Raji (cell line): ENCODE results near the gene RAP1GAP.

Experiments
- POLR2A ChIP-seq: IDR thresholded peaks from 2 replicates; pipeline ENCODE4 v1.6.1; 2011; ENCODE audit warnings: low read depth, low read length, control low read depth; ENCODE audit not compliant: insufficient read depth

The RAP1GAP gene

DNA sequence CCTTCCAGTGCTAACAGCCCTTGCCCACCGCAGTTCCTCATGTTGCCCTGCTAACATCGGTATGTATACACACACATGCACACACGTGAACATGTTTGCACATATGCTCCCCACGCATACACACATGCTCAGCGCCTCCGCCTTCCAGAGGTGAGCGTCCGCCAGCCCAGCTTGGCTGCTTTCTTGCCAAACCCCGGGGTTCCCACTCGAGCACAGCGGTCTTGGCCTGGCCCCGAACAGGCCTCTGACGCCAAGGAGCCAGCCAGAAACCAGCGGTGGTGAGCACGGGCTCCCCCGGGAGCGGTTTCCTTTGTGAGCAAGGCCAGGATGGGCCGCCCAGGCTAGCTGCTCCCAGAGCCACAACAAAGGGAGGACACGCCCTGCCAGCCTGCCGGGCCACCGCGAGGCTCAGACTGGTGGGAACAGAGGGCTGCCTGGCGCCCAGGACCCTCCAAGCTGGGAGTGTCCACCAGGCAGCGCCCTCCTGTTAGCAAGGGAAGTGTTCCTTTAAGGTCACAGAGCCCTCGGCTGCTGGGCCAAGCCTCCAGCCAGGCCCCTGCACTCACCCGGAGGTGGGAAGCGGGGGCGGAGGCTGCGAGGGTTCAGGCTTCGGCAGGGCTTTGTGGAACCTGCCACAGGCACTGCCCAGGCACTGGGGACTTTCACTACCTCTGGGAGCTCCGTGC lies 94.5 kb downstream of the RAP1GAP start:
- no peak for TF ChIP-seq POLR2A

DNA sequence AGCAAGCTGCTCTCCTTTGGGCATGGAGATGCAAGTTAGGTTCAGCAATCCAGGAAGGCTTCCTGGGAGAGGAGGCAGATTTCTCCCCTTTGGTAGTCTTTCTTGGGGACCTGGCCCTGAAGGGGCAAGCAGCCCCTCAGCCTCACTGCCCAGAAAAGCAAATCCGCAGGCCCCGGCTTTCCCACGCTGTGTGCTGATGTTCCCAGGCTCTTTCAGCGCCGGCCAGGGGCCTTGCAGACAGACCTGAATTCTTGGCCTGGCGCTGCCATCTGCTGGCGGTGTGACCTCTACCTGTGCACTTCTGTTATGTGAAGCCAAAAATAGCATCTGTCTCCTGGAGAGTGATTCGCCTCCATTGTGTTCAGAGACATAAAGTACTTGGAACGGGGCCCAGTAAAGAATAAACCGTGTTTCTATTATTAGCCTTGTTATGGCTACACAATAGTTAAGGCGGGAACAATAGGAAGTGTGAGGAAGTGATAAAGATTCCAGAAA lies 95.1 kb downstream of the RAP1GAP start:
- no peak for TF ChIP-seq POLR2A

DNA sequence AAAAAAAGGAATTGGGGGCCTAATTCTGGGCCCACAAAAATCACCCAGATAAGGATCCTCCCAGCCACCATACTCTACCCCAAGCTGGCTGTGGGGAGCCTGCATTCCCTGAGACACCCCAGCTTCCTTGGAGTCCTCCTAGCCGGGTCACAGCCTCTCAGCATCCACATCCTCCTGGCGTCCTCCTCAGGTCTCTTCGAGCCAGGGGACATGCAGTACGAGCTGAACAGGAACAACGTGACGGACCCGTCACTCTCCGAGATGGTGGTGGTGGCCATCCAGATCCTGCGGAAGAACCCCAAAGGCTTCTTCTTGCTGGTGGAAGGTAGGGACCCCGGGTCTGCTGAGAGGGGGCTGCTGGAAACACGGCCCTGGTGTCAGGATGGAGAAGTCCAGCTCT lies 95.7 kb downstream of the RAP1GAP start:
- TF ChIP-seq POLR2A: no peak

DNA sequence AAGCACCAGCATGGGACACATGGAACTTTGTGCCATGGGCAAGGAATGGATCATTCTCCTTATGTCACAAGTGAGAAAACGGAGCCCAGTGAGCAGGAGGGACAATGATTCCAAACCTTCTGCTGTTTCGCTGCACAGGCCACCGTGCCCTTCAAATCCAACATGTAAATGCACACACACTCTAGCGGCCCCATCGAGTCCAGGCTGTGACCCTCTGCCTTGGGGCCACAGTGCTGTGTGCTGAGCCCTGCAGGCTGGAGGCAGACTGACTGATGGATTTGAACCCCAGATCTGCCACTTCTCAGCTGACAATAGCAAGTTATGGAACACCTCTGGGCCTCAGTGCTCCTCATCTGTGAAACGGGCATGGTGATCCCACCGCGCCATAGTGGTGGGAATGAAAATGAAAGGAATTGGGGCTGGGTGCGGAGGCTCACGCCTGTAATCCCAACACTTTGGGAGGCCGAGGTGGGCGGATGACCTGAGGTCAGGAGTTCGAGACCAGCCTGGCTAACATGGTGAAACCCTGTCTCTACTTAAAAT lies 96.4 kb downstream of the RAP1GAP start:
- no peak for TF ChIP-seq POLR2A

DNA sequence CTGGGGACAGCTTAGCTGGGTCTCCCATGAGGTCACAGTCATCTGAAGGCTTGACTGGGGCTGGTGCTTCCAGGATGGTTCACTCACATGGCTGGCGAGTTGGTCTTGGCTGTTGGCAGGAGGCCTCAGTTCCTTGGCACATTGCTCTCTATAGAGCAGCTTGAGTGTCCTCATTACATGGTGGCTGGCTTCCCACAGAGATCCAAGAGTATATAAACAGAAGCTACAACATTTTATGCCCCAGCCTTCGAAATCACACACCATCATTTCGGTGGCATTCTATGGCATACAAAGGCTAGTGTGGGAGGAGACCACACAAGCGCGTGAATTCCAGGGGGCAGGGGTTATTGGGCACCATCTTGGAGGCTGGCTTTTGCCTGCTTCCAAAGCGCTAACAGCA lies 96.9 kb downstream of the RAP1GAP start:
- no peak for TF ChIP-seq POLR2A

DNA sequence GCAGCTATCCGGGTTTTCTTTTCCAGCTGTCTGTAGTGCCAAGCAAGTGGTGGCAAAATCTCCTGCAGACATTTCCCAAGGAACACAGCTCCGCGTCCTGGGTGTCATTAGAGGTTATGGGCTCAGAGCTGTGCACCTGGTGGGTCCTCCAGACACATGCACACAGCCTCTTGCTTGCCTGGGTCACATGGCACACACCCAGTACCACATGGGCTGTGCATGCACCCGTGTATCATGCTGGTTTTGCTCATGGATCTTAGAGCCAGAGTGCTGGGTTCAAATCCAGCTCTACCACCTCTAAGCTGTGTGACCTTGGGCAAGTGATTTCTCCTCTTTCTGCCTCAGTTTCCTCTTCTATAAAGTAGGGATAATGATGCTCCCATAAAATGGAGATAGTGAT lies 98.3 kb downstream of the RAP1GAP start:
- TF ChIP-seq POLR2A: no peak

DNA sequence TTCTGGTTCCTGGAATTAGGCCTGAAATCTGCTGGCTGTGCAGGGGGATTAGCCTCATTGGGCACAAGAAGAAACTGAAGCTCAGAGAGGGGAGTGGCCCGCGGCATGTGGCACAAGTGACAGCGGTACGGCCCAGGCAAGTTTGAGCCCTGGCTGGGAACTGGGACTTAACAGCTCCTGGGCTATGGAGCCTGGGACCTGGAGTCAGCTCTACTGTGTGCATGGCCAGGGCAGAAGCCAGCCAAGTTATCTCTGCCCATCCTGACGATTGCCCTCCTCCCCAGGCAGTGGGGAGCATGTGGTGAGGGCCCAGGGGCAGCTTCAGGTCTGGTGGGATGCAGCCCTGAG lies 98.7 kb downstream of the RAP1GAP start:
- no peak for TF ChIP-seq POLR2A

DNA sequence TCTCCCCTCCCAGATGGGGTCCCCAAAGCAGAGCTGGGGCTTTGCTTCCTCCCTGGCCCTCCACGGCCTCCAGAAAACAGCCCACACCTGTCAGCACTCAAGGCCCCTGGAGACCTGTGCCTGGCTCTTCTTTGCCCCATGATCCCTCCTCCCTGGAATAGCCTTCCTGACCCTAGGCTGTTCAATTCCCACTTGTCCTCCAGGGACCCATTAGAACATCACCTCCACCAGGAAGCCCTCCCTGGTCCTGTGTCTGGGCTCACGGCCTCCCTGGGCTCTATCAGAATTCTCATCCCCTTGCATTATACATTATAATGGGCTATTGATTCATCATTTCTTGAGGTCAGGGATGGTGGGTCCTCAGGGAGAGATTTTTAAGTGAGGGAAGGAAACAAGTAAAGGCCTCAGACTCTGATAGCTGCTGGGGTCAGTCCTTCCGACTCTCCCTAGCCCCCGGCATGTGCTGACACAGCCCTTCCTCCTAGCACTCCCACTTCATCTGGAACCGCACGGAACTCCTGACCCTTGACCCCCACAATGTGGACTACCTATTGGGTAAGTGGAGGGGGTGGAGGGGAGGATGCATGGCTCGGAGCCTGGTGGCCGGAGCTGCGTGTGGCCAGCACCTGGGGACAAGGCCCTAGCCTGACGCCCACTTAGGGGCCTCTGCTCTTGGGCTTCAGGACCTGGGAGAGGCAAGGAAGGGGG lies 99.2 kb downstream of the RAP1GAP start:
- no peak for TF ChIP-seq POLR2A

DNA sequence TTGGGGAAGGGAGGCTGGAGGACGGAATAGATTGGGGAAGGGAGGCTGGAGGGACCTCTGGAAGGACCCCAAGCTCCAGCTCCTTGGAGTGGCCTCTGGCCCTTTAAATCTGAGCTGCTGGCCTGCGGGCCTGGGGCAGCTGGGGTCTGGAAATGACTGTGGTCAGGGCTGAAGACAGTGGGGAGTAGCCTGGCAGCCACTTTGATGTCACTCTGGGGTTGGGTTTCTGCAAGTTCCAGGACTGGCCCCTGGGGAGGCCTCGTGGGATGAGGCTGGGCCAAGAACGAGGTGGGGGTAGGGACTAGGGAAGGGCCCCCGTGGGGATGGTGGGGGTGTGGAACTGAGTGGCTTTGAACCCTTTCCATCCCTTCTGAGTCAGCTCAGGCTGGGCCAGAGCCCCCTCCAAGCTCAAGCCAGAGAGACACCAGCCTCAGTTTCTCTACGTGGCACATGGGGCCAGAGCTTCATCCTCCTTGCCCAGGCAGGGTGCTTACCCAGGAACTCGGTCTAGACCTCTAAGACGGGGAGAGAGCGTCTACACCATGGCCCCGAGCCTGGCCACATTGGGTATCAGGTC lies 100.3 kb downstream of the RAP1GAP start:
- TF ChIP-seq POLR2A: no peak

DNA sequence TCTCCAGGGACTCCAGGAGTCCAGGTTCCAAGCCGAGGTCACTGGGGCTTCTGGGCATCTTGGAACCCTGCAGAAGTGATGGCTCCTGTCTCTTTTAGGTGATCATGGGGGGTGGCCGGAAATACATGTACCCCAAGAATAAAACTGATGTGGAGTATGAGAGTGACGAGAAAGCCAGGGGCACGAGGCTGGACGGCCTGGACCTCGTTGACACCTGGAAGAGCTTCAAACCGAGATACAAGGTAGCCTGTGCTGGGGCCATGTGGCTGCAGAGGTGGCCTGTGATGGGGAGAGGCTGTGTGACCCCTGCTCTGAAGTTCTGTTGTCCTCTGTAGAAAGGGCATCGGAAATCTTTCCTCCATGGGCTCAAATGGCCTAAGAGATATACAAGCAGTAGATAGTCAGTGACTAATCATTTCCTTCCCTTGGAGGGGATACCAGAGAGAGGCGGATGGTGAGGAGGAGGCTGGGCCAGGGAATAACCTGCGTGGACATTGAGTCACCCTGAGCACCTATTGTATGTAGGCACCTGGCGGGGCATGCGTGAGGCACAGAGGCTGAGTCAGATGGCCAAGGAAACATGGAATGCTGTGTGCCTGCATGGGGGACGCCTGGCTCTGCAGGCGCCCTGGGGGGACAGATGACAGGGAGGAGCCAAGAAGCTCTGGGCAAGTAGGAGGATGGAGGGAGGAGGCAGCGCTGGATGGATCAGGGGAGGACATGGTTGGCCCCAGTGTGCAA lies 101.0 kb downstream of the RAP1GAP start:
- TF ChIP-seq POLR2A: no peak

DNA sequence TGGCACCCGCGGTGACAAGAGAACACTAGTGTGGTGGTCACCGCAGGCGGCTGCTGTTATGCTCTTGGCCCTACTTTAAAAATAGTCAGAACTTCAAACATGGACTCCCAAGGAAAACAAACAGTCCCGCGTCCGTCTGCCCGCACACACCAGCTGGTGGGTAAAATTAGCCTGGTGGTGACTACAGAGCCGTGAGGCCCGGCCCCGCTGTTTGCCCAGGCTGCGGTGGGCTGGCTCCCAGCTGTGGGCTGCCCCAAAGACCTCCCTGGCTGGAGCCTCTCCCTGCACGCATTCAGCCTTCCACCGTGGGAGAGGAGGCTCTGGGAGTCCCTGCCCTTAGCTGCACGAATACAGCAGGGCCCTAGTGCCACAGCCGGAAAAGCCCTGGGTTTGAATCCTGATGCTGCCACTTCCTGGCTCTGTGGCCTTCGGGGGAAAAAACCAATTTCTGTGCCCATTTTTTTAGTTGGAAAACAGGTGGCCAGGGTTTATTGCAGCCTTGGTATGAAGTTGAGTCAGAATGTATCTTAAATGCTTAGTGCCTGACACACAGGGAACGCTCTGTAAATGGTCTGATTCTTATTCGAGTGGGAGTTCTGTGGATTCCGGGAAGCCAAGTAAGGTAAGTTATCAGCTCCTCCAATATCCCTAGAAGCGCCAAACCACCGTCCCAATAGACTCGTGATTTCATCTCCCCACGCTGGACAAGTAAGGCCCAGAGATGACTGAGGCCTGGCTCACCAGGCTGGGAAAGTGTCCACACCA lies 101.7 kb downstream of the RAP1GAP start:
- no peak for TF ChIP-seq POLR2A

DNA sequence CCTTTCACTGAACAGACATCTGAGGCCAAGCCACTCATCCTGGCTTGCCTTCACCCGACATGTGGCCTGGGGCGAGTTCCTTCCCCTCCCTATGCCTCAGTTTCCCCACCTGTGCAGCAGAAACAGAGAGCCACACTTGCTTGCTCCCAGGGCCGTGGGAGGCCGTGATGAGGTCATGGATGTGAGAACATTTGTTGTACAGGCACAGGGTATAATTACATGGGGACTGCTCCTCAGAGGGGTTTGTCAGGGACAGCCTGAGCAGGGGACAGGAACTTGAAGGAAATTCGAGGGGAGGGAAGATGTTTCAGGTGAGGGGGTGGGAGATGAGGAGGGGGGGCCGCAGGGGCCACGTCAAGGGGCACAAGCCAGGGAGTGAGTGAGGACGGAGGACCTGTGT lies 103.9 kb downstream of the RAP1GAP start:
- TF ChIP-seq POLR2A: no peak

DNA sequence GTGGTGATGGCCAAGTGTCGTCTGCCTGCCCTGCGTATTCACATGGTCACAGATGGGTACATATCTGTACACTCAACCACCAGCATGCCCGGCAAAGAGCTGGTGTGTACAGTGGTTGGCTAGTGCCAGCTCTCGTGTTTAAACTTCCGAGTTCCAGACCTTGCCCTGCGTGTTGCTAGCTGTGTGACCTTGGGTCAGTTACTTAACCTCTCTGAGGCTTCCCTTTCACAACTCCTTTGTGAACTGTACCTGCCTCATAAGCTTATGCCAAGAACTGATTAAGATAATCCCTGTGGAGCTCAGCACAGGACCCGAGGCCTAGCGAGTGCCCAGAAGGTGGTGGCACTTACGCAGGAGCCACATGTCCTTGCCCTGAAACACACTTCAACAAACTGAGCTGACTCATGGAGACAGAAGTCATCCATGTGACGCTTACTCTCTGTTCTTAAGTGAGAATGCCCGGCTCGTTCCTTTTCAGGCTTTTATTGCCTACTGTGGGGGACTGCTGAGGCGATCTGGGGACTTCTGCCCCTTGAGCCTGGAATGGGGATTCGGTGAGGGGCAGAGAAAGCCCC lies 104.5 kb downstream of the RAP1GAP start:
- no peak for TF ChIP-seq POLR2A

DNA sequence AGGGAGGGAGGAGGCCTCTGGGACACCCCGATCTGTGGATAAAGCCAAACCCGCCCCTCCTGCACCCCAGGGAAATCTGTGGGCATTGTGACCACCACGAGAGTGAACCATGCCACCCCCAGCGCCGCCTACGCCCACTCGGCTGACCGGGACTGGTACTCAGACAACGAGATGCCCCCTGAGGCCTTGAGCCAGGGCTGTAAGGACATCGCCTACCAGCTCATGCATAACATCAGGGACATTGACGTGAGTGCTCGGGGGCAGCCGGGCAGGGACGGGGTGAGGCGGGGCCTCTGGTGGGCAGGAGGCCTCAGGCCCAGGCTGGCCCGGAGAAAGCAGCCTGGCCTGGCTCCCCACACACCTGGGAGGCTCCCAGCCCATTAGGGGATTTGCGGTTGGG lies 105.2 kb downstream of the RAP1GAP start:
- TF ChIP-seq POLR2A: no peak
